T follicular helper cell (primary cell): ENCODE measurements around the gene KIF1A.

Experiments used
- DNase-seq: peaks from one replicate; pipeline ENCODE4 v3.0.0-alpha.2; 2020; ENCODE audit warnings: low read depth
- total RNA-seq, 2 experiments: gene quantifications; one replicate each; lab custom pipeline; 2026; lab: John Stamatoyannopoulos, UW

KIF1A gene, protein sequence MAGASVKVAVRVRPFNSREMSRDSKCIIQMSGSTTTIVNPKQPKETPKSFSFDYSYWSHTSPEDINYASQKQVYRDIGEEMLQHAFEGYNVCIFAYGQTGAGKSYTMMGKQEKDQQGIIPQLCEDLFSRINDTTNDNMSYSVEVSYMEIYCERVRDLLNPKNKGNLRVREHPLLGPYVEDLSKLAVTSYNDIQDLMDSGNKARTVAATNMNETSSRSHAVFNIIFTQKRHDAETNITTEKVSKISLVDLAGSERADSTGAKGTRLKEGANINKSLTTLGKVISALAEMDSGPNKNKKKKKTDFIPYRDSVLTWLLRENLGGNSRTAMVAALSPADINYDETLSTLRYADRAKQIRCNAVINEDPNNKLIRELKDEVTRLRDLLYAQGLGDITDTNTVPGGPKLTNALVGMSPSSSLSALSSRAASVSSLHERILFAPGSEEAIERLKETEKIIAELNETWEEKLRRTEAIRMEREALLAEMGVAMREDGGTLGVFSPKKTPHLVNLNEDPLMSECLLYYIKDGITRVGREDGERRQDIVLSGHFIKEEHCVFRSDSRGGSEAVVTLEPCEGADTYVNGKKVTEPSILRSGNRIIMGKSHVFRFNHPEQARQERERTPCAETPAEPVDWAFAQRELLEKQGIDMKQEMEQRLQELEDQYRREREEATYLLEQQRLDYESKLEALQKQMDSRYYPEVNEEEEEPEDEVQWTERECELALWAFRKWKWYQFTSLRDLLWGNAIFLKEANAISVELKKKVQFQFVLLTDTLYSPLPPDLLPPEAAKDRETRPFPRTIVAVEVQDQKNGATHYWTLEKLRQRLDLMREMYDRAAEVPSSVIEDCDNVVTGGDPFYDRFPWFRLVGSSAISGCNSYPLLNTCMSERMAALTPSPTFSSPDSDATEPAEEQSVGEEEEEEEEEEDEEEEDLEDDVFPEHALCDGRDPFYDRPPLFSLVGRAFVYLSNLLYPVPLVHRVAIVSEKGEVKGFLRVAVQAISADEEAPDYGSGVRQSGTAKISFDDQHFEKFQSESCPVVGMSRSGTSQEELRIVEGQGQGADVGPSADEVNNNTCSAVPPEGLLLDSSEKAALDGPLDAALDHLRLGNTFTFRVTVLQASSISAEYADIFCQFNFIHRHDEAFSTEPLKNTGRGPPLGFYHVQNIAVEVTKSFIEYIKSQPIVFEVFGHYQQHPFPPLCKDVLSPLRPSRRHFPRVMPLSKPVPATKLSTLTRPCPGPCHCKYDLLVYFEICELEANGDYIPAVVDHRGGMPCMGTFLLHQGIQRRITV (N-terminal part only)
- 0.36 to 9.4 reads per million in 2 experiments for total RNA-seq

DNA sequence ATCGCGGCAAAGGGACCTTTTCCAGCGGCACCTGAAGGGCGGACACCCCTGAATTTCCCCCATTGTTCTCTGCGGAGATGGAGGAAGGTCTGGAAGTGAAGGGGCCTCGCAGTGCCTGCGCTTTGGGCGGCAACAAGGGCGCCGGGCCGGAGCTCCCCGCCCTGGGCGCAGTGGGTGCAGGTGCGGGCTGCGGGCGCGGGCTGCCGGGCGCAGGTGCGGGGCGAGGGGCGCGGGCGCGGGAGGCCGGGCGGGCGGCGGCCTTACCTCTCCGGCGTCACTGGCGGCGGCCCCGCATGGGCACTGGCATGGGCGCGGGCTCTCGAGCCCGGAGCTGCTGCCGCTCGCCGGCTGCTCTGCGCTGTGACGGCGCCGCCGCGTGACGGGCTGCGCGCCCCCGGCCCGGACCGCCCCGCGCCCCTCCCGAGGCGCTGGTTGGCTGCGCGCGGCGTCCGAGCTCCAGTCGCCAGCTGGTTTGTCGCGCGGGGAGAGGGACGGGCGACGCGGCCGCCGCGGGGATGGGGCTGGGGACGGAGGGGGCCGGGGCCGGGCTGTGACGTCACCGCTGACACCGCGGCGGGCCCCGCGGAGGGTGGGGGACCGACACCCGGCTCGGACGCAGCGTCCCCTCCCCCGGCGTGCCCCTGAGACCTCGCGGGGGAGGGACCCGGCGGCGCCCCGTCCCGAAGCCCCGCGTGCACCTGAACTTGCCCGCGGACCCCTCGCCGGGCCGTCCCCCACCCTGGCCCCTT lies at the start of gene KIF1A:
Gene KIF1A, minus strand, starts transcription at position 362 of the 749 bp plus-strand sequence. CDS start 22,467 bp downstream, outside the sequence.
- no peak for DNase-seq

DNA sequence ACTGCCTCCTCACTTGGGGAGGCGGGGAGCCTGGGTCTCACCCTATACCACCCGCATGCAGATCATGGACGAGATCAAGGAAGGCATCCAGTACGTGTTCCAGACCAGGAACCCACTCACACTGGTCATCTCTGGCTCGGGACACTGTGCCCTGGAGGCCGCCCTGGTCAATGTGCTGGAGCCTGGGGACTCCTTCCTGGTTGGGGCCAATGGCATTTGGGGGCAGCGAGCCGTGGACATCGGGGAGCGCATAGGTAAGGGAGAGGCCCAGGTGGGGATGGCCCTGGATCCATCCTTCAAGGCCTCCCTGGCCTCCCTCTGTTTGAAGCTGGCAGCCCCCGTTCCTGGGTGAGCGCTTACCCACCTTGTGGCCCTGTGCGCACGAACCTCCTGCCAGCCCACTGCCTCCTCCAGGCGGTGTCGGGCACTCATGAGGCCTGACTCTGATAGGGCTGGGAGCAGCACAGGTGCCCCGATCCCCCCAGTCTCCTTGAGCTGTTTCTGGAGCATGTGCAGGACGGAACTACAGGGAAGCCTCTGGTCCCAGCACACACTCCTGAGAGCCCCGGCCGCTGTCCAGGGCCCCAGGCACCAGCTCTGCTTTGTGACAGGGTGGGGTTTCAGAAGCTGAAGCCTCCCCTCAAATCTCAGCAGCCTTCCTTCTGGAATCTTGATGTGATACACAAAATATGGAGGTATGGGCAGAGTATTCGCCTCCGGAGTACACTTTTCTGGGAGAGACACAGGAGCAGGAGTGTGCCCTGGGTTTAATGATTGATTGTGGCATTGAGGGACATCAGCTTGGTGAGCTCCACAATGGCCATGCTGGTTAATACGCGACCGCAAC lies 49.3 kb upstream of the KIF1A start:
- DNase-seq = no peak

DNA sequence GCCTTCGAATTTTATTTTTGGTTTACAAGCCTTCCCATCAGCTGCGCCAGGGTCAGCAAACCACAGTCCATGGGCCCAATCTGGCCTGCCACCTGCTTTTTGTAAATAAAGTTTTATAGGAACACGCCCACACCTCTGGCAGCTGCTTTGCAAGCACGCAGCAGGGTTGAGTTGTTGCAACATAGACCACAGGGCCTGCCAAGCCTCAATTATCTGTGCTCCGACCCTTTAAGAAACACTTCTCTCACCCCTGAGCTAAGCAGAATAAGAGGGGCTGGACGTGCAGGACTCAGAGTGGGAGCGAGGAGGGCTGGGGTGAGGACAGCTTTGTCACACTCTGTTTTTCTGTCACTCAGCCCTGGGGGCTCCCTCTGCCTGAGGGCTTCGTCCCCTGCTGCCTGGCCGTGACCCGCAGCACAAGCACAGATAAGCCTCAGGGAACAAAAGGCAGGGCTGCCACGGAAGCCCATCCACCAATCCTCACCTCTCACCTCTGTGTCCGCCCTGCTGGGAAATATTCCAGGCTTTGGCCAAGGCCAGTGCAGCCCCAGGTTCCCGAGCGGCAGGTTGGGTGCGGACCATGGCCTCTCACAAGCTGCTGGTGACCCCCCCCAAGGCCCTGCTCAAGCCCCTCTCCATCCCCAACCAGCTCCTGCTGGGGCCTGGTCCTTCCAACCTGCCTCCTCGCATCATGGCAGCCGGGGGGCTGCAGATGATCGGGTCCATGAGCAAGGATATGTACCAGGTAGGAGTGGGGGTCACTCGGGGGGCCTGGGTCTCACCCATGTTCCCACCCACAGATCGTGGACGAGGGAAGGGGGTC lies 48.5 kb upstream of the KIF1A start, which contains the start of gene AGXT:
Gene AGXT, plus strand, starts transcription at position 539 of the 823 bp plus-strand sequence. Its CDS starts 42 bp downstream, at position 581.
- no peak for DNase-seq

DNA sequence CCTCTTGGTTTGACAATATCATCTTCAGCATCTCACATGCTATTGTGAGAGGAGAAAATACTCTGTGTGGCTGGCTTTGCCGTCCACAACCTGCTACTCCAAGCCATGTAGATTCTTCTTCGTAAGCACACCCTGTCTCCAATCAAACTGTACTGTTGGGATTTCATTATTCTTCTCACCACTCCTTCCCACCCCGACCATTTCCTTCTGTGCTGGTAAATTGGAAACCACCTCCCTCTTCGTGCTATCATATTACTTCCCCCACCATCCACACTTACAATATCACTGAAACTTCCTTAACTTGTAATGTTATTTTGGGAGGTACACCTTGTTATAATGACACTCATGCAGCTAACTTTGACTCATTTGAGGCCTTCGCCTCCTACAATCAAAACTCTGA lies 45.4 kb upstream of the KIF1A start:
- DNase-seq = no peak

DNA sequence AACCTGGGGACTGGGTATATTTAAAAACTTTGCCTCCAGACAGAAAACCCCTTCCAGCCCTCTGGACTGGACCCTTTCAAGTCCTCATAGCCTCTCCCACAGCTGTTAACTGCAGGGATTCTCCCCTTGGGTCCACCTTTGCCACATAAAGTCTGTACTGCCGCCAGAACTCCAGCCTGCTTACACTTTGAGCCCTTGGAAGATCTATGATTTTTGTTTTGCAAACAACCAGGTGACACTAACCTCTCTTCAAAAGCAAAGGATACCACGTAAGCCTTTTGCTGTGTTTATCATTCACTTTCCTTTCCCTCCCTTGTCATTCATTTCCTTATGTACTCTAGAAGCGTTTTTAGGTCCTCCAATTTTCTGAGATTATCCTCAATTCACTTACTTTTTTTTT lies 44.5 kb upstream of the KIF1A start:
- DNase-seq = no peak

DNA sequence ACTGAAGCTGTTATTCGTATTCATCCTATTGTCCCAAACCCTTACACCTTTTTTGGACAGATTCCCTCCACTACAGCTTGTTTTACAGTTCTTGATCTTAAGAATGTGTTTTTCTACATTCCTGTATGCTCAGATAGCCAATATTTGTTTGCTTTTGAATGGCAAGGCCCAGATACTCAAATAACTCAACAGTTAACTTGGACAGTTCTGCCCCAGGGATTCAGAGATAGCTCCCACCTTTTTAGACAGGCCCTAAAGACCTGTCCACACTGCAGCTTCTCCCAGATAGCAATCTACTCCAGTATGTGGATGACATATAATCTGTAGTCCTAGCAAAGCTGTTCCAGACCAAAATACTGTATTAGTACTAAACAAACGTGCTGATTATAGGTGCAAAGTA lies 41.5 kb upstream of the KIF1A start:
- no peak for DNase-seq

DNA sequence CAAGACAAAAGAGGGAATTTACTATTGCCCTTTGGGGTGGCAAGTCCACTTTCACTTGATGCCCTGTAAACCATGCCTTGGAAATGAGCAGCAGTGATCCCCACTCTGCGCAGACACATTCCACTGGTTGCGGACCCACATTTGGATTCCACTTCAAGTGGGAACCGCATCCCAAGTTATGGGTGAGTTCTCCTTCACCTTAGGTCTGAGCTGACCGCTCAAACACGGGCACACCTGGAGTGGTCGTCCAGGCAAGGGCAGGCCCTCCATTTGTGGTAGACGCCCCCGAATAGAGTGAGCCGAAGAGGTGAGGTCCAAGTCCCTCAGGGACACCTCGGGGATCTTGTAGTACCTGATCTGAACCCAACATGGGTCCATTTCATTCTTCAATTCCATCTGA lies 38.9 kb upstream of the KIF1A start:
- DNase-seq = no peak

DNA sequence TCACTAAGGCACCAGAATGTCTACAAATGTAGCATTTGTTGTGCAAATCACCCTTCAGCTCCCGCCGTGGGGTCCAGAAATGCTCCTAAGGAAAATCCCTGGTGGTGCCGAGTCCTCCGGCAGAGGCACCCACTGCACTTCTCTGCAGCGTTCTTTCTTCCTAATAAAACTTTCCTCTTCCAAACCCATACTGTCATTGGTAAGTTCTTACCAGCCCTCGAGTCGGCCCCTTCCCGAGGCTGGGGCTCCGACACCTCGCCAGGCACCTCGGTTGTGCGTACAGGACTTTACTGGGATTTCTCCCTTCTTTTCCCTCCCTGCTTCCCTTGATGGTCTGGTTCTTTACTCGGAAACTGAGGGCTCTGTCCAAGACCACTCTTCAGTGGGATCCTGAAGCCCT lies 38.3 kb upstream of the KIF1A start:
- no peak for DNase-seq

DNA sequence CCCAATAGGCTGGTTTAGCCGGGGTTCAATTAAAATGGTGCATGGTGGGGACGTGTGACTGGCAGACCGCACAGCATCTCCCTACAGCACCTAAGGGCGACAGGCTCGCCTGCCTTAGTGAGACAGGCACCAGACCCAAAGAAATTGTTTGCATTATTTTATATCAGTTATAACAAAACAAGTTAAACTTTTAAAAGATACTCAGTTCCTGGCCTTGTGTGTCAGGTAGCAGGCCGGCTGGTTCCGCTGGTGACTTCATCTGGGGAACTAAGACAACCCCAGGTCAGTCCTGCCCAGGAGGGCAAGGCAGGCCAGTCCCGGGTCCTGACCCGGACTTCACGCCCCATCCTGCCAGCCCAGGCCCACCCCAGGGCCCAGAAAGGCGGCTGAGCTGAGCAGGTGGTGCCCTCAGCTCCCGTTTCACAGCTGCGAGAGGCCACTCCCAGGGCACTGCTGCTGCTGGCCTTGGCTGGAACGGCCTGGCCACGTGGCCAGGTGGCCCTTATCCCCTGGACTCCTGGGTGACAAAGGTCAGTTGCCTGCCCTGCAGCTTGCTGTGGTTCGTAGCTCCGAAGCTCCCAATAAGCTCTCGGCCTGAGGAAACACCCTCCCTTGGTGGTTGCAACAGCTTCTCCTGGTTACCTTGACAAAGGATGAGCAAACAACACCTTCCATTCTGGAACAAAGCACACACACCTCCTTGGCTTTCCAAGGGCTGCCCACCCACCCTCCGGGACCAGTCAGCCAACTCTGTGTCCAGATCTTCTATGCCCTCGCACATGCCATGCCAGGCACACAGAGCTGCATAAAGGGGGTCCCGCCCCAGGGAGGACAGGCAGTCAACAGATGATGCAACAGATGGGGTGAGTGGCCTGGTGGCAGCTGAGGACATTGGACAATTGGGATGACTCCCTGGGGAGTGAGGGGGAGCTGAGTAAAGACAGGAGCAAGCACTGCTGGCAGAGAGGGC lies 37.3 kb upstream of the KIF1A start:
- DNase-seq = no peak

DNA sequence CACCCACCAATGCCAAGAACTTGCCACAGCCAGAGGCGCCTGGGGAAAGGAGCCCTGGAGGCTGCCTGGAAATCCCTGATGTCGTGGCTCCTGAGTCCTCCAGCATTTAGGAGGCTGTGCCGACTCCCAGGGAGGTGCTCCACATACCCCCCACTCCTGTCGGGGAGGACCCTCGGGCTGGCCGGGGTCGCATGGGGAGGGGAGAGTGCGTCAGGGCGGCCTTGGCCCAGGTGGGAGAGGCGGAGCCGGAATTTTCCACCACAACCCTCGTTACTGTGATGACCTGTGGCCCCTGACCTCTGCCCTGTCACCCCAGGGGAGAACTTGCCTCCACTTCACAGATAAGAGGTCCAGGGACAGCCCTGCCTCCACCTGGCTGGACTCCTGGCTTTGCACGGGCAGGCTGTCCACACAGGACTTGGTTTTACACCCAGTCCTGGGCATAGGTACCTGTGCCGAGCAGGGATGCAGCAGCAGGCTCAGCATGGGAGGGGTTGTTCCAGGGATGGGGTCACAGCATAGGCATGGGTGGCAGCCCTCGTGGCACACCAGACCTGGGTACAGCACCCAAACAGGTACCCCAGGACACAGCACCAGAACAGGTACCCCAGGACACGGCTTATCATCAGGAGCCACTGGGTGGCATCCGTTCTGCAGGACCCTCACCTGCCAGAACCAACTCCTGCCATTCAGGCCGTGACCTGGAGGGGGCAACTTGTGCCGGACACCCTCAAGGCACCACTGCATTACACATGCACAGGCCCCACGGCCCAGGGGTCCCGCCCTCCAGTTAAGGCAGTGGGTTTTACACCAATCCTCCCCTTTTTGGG lies 36.3 kb upstream of the KIF1A start:
- no peak for DNase-seq

DNA sequence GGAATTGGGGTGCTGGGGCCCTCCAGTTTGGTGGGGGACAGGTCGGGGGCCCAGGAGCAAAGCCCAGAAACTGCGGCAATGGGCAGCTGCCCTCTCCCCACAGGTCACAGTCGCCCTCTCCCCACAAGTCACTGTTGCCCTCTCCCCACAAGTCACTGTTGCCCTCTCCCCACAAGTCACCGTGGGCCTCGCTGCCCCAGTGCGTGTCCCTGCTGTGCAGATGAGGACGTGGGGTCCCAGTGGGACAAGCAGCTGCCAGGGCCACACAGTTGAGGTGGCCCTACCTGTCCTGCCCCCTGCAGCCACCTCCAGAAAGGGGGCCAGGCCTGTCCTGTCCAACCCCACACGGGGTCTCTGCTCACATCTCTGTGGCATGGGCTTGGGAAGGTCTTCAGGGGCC lies 35.7 kb upstream of the KIF1A start:
- no peak for DNase-seq

DNA sequence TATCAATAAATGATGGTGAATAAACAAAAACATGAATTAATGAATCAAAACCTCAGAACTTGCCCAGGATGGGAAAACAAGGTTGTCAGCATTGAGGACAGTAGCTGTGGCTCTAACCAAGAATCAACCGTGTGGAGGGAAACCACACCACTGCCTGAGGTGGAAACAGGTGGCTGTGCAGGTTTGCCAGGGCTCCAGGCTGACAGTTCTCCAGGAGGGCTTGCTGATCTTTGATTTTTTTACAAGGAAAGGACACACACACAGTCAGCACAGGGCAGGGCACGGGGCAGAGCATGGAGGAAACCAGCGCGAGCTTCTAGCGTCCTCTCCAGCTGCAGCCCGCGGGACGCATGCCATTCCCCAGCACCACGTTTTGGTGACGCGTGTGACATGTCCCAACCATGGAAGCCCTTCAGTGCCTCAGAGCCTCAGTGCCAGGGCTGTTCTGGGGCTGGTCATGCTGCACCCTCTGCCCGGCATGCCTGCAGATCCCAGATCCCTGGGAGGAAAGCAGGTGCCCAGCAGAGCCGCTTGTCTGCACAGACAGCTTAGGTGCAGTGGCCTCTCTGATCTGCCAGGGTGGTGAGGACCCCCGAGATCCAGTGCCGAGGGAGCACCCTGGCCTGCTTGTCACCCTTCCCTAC lies 32.8 kb upstream of the KIF1A start:
- no peak for DNase-seq

DNA sequence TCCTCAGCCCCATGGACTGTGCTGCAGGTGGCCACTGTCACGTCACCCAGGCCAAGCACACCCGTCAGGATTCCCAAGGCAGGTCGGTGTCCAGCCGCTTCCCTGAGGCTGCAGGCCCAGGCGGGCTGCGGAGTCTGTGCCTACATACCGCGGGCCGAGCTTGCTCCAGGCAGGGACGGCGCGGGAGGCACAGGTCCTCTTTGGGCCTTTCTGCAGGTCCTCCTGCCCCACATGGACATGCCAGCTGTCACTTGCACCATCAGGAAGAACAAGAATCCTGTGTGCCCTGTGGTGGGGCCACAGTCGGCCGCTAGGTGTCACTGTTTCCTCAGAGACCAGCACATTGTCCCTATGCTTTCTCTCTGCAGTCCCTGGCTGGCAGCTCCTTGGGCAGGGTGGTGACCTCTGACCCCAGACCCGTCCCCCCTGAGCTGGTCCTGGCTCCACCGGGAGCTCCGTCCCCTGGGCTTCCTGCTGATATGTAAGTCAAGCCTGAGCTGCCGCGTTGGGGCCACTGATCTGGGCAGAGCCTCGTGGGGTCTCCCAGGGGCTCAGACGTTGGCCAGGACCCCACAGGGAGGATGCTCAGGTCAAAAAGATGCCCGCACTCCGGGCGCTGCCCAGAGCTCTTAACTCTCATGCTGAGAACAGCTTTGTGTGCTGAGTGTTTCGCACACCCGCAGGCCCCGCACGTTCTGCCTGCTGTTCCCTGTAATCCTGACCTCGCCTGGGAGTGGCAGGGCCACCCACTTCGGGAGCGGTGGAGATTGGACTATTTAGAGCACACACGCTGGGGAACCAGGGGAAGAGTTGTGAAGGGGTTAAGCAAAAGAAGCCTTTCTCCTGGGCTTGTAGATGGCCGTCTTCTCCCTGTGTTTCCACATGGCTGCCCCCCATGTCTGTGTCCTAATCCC lies 31.3 kb upstream of the KIF1A start:
- DNase-seq = peak; percentile 74

DNA sequence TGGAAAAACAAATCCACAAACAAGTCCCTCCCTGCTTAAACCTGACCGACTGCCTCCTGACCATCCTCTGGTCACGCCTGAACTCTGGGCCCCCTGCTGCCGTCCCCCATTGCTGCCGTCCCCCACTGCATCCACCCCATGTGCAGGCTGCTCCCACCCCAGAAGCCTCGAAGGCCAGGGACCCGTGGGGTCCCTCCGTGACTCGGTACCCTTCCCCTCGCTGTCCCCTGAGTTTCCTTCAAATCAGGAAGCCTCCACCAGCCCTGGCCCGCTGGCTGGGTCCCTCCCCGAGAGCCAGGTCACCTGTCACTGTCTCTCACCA lies 30.7 kb upstream of the KIF1A start:
- DNase-seq = no peak

DNA sequence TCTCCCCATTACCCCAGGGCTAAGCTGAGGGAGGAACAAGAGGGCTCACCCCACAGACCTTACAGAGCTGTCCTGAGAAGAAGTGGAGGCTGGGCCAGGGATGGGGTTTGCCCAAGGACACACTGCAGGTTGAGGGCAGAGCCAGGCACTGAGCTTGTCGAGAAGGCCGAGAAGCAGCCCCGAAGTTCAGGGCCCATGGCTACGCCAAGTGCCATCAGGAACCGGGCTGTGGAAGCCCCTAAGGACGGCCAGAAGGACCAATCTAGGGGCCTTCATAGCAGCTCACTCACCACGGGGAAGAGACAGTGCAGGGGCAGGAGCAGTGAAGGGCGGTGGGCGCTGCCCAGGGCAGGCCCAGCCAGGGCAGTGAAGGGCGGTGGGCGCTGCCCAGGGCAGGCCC lies 30.0 kb upstream of the KIF1A start:
- no peak for DNase-seq
